ENCODE measurements around the gene ZSCAN10. TPM values are rescaled to one million over a fixed set of nuclear protein-coding genes. Genes with fewer than 3 reads are reported as not detected.

The ZSCAN10 gene
- total and polyA plus RNA-seq, 9 of the 15 experiments (the other 6 are each of a cell fraction or from before 2014, with no cell fraction given): 0.22 TPM; not detected in 8

DNA sequence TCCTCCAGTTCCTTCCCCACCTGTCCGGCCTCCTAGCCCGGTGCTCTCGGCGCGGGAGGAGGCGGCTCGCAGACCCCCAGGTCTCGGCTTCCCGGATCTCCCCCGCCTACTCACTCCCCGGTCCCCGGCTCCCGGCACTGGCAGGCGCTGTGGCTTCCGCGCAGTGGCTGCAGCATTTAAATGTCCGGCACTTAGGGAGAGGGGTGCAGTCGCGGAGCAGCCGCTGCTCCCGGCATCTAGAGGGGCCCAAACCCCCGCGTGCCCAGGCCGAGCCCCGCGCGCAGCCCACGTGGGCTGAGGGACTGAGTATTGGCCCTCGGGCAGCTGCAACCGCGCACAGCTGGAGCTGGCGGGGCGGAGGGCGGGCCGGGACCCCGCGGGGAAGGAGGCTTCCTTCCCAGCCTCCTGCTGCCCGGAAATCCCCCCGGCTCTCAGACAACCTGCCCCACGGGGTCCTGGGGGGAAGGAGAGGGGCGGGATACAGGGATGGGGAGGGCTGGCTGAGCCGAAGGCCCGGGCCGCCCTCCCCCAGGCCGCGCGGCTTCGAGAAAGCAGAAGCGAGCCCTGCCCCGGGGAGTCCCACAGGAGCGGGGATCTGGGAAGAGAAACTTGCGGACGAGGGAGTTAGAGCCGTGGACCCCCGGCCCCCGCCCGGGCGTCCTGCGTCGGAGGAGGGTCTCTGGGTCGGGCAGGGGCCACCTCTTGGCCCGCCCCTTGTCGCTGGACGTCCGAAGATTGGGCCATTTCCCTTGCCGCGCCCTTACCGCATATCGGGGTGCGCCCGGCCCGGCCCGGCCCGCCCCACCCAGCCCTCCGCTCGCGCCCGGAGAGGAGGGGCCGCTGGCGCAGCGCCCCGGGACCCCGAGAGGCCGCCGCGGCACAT lies 53.1 kb downstream of the ZSCAN10 start, which contains the start of gene MMP25 (continued):
- TF ChIP-seq IRF1 (CRISPR knock-in tag; IDR thresholded peaks at IDR 0.05; ENCODE audit: borderline replicate concordance): no peak
- TF ChIP-seq CREB5 (CRISPR knock-in tag; IDR thresholded peaks at IDR 0.05): no peak
- no peak for TF ChIP-seq MYBL2 (IDR thresholded peaks at IDR 0.05; ENCODE audit: low read depth)
- no peak for TF ChIP-seq MYBL2 (CRISPR knock-in tag; IDR thresholded peaks at IDR 0.05; ENCODE audit: borderline replicate concordance)
- TF ChIP-seq ZNF277 (CRISPR knock-in tag; IDR thresholded peaks at IDR 0.05; ENCODE audit: borderline replicate concordance): no peak
- no peak for TF ChIP-seq ZNF518B (CRISPR knock-in tag; IDR thresholded peaks at IDR 0.05)
